Pulmonary artery endothelial cell (primary cell): Measurements from ENCODE around the gene BIRC7. TPM values are rescaled to one million over a fixed set of nuclear protein-coding genes. Genes with fewer than 3 reads are reported as not detected.

Experiments
- DNase-seq: peaks from one replicate; pipeline ENCODE4 v3.0.0-alpha.2; 2011; ENCODE audit warnings: low read depth, low spot score
- total RNA-seq: library from RNA; depleted of rRNA; stranded (reverse); fragments of >200 nt; gene quantifications from 2 replicates; pipeline ENCODE4 v1.2.3, GENCODE V29; 2014

Gene BIRC7
- total RNA-seq, 1 donor from 2014 or later, result not detected

DNA sequence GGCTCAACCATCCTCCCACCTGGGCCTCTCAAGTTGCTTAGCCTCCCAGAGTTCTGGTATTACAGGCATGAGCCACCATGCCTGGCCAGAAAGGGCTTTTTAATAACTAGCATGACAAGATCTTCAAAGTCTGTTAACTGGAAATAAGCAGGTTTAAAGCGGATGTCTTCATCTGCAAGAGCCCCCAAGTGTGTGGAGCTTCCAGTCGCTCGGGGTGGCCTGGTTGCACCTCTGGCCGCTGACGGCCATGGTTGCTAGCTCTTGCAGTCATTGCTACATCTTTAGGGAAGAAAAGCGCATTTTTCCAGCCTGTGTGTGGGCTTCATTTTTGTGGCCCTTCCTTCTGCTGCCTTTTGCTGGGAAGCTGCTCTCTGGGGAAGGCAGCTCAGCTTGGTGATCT lies 44.7 kb downstream of the BIRC7 start:
- no peak for DNase-seq

DNA sequence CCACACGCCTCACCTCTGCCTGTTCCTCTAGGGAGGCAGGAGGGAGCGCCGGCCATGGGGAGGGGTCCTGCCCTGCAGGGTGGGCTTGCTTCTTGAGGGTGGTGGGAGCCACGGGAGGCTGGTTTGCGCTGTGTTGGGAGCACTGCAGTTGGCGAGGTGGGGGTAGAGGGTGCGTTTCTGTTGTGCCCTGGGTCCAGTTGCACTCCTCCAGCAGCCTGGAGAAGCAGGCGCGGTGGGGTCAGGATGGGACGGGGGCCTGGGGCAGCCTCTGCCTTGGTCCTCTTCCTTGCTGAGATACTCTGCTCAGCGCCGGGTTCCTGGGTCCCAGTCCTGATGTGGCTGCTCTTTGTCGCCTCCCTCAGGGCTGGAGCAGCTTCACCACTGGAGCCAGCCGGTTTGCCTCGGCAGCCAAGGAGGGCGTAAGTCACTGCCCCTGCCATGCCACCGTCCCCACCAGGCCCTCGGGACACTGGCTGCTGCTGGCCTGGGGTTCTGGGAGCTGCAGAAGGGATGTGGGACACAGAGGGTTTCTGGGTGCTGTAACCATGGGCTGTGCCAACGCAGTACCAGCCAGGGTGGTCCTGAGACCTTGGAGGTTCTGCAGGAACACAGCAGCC lies 45.3 kb downstream of the BIRC7 start:
- DNase-seq, result no peak

GRCh38 chr20:63281742-63282665 lies 46.3 kb downstream of the BIRC7 start:
- no peak for DNase-seq

GRCh38 chr20:63282946-63283345 lies 47.2 kb downstream of the BIRC7 start:
- no peak for DNase-seq

DNA sequence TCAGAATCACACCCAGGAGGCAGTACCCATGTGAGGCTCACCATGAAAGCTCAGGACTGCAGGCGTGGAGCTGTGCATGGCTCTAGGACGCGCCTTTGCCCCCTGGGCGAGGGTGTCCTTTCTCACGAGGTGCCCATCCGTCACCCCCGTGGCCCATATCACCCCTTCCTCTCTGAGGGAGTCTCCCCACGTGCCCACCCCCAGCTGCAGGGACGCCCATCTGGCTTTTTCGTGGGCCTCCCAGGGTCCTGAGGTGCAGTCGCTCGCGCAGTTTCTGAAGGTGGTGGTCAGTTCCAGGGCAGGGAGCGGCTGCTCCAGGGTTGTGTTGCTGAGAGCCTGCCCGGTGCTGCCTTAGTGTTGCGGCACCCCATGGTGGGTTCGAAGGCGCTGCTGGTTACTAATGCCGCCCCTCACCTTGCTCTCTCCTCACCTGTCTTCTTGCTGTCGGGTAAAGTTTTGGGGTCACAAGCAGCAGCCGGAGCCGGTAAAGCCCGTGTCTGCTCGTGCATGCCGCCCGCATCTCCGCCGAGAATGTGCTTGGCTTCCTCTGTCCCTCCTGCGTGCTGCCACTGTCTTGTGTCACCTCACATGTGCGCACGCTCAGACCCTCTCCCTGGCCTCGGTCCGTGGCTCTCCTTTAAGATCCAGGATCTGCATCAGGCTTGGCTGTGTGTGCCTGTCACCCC lies 47.8 kb downstream of the BIRC7 start:
- no peak for DNase-seq

DNA sequence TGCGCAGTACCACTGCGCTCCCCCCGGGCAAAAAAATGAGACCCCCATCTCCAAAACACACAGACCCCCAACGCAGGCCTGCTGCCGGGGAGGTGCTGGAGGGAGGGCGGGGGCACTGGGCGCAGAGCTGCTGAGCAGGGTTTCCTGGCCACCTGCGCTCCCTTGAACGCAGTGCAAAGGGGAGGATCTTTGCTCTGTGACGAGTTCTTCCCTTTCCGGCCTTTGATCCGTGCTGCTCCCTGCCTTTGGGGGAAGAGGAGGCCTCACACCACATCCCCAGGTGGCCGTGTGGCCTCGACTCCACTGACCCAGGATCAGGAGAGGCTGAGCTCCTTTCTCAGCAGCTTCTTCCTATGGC lies 48.4 kb downstream of the BIRC7 start:
- no peak for DNase-seq

- DNase-seq, result no peak
Measured at GRCh38 chr20:63284544-63284949, 48.8 kb downstream of the BIRC7 start.

DNA sequence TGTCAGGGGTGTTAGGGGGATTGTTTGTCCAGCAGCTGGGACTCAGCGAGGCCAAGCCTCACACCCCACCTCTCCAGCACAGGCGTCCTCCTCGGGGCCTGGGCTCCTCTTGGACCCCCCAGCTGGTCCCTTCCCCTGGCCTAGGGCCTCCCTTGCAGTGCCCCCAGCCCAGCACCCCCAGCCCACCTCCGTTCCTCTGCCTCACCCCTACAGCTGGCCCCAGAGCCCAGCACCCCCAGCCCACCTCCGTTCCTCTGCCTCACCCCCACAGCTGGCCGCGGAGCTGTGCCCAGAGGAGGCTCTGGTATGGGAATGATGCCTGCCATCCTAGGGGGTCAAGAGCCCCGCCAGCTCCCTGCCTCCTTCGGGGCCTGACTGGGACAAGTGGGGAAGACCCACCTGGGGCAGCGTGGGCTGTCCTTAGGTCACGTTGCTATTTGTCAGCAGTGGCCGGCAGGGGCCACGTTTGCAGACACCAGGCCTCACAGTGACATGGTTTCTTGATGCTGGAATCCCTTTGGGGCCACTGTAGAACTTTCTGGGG lies 49.3 kb downstream of the BIRC7 start:
- no peak for DNase-seq

- DNase-seq, result no peak
Measured at GRCh38 chr20:63285636-63286615, 50.2 kb downstream of the BIRC7 start.

DNA sequence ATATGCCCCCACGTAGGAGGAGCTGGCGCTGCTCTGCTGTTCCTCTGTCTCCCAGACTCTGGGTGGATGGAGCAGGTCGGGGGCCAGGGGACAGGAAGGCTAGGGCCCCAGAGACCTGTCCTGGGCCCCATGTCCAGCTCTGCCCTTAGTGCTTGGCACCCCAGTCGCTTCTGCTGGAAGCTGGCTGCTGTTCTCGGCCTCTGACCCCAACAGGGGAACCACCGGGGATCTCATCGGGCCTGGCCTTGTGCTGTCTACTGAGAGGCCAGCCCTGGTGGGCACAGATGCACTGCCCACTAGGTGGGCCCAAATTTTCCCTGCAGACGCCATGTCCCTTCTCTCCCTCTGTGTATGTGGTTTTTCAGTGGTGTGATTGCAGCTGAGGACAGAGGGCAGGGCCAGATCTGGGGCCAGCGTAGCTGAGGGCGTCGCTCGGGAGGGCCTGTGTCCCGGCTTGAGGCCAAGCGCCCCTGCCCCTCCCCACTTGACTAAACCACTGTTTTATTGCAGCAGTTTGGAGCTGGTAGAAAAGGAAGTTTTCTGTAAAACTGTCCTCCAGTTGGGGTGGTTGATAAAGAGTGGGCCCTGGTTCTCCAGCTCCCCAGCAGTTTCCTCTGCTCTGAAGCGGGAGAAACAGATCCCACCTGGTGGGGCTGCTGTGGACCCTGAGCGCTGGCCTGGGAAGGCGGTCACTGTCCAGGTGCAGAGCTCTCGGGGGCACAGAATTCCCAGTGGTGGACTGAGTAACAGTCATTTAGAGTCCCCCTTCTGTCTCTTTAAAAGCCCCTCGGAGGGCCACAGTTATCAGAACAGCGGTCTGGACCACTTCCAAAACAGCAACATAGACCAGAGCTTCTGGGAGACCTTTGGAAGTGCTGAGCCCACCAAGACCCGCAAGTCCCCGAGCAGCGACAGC lies 51.3 kb downstream of the BIRC7 start:
- no peak for DNase-seq

- DNase-seq, result no peak
Measured at GRCh38 chr20:63287697-63288580, 52.2 kb downstream of the BIRC7 start.

- no peak for DNase-seq
Measured at GRCh38 chr20:63288581-63289251, 53.0 kb downstream of the BIRC7 start.

DNA sequence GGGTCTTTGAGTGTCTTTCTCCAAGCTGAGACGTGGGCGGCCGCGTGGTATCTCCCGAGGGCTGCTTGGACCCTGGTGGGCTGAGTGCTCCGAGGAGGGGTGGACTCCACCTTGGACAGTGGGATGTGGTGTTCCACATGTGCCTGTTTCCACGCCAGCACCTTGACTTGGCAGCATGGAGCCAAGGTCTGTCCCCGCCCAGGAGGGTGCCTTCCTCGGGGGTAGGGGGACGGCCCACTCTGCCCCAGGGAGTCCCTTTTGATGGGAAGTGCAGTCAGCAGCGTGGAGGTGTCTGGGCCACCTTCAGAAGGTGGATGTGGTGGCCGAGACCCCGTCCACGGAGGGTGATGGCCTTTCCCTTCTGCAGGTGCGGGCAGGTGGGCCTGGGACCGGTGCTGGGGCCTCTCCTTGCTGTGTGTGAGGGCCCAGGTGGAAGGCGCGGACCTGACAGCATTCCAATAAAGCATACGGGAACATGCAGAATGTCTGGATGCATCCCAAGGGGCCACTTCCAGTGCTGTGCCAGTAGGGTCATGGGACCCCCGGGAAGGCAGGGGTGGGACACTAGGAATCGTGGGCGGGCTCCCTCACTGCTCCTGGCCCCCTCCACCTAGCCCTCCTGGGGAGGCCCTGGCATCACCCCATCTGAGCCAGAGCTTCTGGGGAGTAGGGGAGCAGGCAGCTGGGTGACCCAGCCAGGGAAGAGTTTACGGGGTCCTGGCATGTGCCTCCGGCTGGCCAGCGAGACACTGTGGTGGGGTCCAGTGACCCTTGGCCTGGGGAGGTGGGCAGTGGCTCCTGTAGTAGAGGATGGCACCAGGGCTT lies 53.8 kb downstream of the BIRC7 start:
- DNase-seq, result no peak
